Non-pigmented ciliary epithelial cell (primary cell): ENCODE measurements around the gene NOTCH2NLA.
"Not testable (repeated sequence)": the region's sequence is repeated elsewhere in the genome, so short reads cannot be mapped to it uniquely, and the experiment has no call there.

Experiments
- DNase-seq: peaks from one replicate; pipeline ENCODE4 v3.0.0-alpha.2; 2010; ENCODE audit warnings: low read depth

NOTCH2NLA gene

DNA sequence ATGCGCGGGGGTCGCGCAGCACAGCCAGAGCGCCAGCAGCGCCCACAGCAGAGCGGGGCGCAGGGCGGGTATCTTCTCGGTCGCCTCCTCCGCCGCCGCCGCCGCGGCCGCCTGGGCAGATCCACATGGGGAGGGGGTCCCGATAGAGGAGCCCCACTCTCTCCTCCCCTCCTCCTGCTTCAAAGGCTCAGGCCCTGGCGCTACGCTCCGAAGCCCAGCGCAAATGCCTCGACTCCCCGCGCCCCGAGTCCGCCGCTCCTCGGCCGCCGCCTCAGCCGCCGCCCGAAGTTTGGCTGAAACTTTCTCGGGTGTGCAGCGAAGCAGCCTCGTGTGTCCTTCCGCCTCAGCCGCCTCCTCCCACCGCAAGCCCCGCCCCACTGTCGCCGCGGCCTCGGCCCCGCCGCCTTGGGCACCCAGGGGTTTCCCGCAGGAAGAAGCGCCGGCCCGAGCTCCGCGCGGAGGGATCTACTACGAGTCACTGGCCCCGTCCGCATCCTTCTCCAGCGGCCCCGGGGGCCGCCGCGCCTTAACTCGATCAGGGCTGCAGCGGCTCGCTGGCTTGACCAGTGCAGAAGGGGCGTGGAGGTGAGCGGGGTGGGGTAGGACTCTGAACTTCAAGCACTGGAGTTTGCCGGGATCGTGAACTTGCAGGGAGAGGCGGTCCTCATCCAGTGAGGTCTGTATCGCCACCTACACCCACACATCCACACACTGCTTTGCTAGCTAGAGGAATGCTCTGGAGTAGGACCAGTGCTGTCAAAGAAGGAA is at the start of gene NOTCH2NLA:
Gene NOTCH2NLA, minus strand, starts transcription at position 312 of the 768 bp plus-strand sequence. CDS start 39,684 bp downstream, outside the sequence.
- DNase-seq: not testable (repeated sequence)

DNA sequence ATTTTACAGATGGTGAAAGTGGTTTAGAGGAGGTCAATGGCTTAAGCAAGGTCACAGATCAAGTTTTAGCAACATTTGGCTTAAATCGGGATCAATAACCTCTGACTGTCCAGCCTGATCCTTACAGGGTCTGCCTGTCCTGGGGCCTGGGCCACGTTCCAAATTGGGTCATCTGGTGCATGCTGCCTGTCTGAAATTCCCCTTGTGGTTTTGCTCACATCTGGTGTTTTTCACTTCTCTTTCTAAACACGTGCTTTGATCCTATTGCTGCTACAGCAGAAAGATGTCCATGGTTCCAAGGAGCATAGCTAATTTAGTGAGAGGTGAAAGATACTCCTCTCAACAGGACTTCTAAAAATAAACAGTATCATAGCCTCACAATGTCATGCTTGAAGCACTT is 49.5 kb upstream of the NOTCH2NLA start:
- DNase-seq: not testable (repeated sequence)

DNA sequence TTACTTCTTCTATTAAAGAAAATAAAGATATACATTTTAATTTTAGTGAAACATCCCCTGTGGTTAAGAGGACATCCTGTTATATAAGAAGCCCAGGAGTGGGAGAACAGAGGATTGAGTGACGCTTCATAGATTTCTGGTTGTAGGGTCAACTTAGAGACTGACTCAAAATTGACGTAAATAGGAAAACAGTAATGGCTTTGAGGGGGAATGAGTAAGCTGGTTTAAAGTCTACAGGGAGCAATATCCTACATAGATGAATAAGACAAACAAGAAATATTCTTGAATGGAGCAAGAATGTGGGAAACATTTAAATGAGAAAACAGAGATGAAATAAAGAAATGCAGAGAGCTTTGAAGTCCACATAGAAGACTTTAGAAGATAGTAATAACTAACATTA is 48.3 kb upstream of the NOTCH2NLA start:
- DNase-seq: not testable (repeated sequence)

DNA sequence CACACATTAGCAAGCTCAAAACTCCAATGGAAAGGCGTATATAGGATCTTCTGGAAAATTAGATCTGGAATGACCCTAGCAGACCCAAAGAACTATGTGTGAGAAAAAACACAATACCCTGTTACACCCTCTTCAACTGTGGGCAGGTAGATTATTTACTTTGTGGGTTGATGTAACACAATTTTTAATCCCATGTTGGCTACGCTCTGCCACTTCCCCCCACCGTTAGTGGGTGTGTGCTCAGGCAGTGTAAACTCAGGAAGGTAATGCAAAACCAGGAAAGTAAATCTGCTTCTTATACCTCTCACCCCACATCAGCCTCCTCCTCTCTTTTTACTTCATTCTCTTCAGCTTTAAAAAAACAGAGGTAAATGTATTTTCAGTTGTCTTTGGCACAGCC is 45.3 kb upstream of the NOTCH2NLA start:
- not testable (repeated sequence) for DNase-seq

DNA sequence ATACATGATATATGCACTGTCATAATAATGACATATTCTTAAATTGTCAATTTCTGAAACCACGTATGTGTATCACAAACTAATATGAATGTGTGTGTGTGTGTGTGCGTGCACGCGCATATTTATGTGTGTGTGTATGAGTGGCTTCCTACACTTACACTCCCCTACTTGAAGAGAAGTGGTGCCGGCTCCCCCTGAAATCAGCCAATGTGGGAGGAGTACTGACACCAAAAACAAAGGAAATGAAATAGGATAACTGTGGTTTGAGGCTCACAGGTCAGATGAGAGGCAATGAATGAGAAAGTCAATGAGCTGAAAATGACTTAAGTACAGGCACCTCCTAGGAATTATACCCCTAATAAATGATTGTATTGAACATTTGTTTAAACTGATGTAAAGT is 44.4 kb upstream of the NOTCH2NLA start:
- not testable (repeated sequence) for DNase-seq

DNA sequence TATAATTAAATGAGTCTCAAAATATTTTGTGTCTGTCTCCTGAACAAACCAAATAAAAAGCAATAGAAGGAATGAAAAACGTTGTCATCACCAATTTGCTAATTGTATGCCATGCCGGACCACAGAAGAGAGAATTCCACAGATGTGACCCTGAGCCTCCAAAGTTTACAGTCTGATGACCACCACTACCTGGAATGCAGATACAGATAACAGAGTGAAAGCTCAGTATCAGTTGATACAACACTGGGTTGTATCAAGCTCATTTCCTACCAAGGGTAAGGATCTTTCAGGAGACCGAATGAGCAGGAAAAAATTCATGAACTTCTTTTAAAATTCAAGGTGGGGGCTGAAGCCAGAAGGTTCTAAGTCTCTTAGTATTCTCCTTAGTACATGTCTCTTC is 43.9 kb upstream of the NOTCH2NLA start:
- not testable (repeated sequence) for DNase-seq

DNA sequence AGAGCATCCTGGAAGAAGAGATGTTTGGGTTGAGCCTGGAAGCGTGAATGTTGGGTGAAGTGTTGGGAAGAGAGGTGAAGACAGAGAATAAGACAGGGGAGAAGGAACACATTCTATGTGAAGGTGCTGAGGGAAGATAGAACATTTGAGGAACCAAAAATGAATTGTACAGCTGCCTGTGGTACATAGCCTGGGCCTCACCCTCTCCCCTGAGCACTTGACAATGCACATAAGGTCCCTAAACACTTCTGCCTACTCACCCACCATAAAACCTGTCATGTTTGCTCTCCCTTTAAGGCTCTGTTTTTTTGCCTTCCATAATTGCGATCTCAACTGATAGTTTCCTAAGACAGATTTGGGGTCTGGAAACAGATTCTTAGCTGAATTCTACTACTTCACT is 43.2 kb upstream of the NOTCH2NLA start:
- DNase-seq: not testable (repeated sequence)

DNA sequence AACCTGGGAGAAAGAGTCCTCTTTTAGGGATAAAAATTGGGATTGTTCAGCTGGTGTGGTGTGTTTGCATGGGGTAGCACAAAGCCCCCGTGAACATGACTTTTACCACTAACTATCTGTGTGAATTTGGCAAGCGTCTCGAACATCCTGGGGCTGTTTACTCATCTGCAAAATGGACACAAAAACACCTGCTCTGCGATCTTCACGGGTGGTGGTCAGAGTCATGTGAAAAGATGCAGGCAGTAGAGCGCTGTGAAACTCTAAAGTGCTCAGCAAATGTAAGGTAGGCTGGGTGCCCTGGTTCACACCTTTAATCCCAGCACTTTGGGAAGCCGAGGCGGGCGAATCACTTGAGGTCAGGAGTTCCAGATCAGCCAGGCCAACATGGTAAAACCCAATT is 41.3 kb upstream of the NOTCH2NLA start:
- not testable (repeated sequence) for DNase-seq

DNA sequence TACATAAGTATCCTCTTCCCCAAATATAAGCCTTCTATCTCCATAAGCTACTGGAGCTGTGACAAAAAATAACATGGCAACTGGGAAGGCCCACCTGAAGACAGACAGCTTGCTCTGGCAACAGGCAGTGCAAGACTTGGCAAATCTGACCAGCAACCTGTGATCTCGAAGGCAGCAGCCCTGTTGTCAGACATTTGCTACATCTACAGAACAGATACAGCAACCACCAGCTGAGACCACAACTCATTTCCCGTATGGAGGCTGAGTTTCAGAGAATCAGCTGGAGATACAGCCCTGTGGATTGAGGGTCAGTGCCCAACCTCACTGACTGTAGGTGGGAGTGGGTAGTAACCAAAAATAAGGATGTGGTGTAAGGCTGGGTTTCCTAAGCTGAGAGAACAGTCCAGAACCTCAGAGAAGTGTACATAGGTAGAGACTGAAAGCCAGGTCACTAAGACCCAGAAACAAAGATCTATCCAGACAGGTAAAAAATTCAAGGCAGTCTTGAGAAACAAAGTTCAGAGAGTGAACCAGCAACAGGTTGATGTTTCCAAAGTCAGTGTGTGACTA is 37.4 kb upstream of the NOTCH2NLA start:
- not testable (repeated sequence) for DNase-seq

DNA sequence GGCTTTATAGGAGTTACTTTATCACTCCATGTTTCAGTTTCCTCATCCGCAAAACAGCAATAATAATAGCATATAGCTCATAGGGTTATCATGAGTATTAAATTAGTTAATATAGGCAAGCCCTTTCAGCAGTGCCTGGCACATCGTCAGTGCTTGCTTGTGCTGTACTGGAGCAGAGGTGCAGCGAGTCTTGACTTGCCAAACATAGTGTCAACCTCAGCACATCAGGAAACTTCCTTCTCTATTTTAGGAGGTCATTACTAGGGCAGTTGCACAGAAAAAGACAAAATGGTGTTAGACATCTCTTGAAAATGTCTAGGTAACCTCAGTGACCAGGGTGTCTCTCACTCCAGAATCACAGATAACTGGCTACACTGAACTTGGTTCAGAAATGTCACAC is 35.9 kb upstream of the NOTCH2NLA start:
- not testable (repeated sequence) for DNase-seq

DNA sequence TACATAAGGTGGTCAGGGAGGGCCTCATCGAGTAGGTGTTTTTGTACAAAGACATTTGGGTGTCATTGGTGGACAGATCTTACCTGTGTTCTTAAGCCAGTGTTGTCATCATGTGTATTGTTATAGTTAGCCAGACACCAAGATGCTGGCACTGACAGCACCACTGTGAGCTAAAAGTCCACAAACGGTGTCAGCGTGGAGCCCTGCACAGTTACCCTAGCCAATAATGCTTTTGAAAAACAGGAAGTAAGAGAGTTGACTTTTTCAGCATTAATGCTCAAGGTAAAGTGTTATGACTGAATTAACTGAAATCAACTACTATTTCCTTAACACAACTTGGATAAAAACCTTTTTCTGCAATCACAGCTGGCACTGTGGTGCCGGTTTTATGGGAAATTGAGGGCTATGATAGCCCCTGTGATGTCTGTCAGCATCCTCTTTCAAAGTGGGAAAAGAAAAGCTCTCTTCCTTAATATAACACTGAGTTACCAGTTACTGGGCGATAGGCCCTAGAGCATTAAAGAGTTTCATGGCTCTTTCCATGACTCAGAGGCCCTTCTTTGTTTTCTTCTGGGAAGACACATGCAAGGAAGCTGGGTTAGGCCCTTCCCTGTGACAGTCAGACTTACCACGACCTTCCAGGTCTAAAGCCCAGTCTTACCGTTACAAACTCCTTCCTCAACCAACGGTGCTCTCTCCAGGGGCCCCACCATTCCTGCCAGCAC is 31.3 kb upstream of the NOTCH2NLA start:
- DNase-seq: not testable (repeated sequence)

DNA sequence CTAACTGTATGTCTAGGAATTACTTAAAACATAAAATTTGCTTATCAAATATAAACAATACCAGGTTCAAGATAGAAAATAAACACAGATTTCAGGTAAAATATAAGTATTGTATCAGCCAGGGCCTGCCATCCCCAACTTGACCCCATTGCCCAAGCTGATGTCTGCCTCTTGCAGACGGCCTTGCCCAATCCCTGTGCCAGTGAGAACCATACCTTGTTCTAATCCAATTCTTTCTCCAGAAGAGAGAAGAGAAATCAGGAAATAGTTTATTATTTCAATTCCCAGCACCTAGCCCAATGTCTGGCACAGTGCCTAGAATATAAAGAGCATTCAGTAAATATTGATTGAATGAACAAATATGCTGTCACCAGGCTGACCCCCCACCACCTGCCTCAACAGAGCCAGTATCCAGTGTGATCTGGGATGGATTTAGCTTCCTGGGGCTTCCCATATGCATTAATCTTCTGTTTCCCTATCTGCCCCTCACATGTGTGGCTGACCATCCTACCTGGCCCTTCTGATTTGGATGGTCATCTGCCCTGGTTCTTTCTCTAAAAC is 29.3 kb upstream of the NOTCH2NLA start:
- DNase-seq: not testable (repeated sequence)

DNA sequence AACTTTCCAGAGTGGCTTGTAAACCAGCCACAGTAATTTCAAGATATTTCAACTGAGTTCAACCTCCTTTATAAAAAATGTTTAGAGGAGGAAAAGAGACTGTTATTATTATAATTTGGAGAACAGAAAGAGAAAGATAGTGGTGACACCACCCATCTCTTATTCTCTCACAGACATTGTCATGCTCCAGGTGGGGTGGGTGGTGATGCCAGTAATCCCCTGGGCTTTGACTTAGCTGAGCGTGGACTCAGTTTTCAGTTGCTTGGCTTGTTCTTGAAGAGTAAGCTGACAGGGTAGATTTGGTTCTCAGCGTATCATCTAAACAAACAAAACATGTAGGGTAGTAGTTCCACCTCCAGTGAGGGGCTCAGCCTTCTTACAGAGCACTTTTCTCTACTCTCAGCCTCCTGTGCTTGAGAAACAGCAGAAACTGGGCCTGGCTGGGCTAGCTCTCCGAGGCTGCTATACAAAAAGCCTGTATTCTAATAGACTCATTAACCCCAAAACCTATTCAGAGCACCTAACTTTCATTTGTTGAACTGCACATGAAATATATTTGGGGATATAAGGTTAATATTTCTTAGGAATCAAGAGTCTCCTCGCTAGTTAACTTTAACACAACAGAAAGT is 25.9 kb upstream of the NOTCH2NLA start:
- not testable (repeated sequence) for DNase-seq

DNA sequence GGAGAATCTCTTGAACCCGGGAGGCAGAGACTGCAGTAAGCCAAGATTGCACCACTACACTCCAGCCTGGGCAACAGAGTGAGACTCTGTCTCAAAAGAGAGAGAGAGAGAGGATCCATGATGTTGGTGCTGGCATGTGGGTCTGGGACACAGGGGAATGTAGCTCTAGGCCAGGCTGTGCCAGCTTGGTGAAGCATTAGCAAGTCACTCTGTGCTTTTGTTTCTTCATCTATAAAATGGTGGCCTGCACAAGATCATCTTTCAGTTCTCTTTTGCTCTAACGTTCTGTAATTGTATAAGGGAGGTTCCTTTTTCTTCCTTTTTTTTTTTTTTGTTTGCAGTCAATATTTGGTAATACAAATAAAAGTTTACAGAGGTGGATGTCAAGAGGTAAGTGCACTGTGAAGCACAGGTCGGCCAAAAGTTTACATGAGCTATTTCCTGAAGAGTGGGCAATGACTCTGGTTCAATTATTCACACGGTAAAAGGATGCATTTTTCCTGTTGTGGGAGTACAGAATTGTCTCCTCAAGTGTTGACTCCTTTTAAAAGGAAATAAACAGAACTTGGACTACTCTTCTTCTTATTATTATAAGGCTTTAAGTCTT is 24.5 kb upstream of the NOTCH2NLA start:
- not testable (repeated sequence) for DNase-seq

DNA sequence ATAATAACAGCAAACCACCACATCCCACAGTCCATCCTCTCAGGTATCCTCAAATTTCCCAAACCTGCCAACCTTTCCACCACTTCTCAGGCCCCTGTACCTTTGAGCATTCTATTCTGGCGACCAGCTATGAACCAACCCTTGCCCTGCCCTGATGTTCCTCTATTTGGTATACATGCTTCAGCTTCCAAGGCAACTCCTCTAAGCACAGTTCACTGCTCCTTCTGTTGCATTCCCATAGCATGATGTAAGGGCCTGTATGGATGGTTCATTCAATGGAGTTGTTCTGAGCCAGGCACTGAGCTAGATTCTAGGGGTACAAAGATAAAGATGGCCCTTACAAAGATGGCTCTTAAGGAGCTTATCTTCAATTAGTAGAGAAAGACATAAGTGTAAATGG is 22.7 kb upstream of the NOTCH2NLA start:
- DNase-seq: not testable (repeated sequence)

DNA sequence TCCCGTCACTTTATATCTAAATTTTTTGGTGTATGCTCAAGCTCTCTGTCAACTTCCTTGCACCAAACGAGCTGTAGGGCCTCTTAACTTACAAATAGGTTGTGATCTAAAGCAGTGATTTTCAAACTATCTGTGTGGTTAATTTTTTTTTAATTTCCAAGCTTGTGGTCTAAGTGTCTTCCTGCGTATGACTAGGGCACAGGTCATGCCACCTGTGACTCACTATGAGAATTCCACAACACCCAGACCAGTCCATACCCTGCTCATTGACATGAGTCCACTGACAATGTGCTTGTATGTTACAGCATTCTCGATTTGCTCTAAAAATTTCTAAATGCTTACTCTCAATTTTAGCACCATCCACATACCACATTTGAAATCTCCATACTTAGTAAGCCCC is 19.8 kb upstream of the NOTCH2NLA start:
- not testable (repeated sequence) for DNase-seq

DNA sequence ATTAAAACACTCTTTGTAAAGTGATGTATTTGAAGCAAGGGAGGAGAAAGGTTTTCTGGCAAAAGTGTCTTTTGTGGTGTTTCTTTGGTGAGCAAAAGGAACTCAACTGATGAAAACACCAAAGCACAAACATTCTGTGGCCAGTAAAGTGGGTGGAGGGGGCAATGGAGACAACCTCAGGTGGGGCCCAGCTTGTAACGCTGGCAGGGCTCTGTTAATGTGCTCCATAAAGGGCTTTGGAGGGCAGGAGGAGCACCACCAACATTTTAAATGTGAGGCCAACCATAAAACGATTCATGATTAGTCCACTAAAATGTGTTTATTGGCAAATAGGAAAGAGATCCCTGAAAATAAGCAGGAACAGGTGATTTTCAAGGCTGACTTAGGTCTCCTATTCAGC is 7.8 kb upstream of the NOTCH2NLA start:
- not testable (repeated sequence) for DNase-seq

DNA sequence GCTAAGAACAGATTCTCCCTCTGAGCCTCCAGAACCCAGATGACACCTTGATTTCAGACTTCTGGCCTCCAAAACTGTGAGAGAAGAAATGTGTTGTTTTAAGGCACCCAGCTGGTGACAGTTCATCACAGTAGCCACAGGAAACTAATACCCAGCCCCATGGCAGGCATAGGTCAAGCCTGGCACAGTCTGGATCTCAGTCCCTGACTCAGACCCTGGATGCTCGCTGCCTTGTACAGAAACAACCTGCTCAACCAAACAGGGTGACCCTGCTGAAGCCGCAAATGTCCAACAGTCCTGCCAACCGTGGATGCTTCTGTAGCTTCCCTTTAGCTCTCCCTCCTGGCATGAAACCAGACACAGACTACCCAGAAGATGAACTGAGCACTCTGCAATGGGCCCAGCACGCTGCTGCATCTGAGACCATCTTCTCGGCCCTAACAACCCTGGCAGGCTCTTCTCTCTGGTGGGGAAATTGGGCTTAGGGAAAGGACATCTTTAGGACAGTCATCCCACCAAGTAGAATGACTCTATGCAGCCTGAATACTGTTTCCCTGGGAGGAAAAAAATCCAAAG is 7.3 kb upstream of the NOTCH2NLA start:
- not testable (repeated sequence) for DNase-seq

DNA sequence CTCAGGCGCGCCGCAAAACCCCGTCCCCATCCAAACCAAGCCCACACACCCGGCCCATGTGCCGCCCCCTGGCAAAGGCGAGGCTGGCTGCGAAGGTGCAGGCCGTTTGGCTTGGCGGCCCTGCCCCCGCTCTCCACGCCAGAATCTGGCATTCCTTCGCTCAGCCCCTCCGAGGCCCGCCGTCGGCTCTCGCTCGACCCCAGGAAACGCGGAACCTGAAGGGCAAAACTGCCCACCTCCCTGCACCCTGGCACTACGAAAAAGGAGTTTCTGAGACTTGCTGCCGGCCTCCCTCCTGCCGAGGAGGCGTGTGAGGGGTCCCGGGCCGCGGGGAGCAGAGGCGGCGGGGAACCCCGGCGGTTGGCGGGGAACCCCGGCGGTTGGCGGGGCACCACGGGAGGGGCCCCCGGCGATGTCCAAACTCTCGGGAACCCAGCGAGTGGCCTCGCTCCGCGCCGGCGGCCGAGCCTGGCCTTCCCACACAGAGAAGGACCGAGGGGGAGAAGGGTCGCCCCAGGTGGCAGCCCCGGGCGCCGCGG is 608 bp downstream of the NOTCH2NLA start:
- DNase-seq: not testable (repeated sequence)

DNA sequence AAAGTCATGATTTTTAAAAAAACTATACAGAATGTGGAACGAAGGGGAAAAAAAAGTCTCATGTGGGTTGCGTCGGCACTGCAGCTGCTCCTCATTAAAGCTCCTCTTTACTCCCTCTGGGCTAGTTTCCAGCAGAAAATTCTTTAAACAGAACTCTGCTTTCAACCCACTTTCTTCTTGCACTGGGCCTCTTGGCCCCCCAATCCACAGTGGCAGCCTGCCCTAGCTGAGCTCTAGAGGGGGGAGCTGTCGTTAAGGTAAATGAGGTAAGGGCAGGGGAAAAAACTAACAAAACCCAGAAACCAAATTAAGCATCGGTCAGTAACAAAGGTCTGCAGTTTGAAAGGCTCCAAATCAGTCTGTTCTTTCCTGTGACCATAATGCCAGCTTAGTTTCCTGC is 54.3 kb downstream of the NOTCH2NLA start:
- not testable (repeated sequence) for DNase-seq

DNA sequence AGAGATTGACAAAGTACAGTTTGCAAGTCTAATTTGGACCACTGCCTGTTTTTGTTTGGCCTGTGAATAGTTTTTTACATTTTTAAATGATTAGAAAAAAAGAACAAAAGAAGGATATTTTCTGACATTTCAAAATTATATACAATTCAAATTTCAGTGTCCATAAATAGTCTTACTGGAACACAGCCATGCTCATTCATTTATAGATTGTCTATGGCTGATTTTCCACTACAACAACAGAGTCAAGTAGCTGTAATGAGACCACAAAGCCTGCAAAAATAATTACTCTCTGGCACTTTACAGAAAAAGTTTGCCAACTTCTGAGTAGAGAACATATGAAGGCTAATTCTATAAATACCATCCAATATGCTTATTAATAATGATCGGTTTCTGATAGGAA is 61.1 kb downstream of the NOTCH2NLA start:
- not testable (repeated sequence) for DNase-seq
